ENCODE data around the gene MRM2. TPM values are rescaled to one million over a fixed set of nuclear protein-coding genes. Genes with fewer than 3 reads are reported as not detected.

The MRM2 gene
- total RNA-seq, 1 donor from 2014 or later: 12.9 TPM

GRCh38 chr7:2230226-2230625 is 11.8 kb downstream of the MRM2 start:
- DNase-seq (ENCODE audit: low spot score) (no peak), ATAC-seq (no peak)
- intact Hi-C loops (cut with DNase I): no loop called here

- DNase-seq (ENCODE audit: low spot score) (no peak), ATAC-seq (no peak)
- intact Hi-C loops (cut with DNase I): no loop called here
Measured at GRCh38 chr7:2229467-2229866, 12.5 kb downstream of the MRM2 start.

GRCh38 chr7:2228921-2229320 is 13.1 kb downstream of the MRM2 start:
- ATAC-seq (no peak), DNase-seq (ENCODE audit: low spot score) (no peak)
- intact Hi-C loops (cut with DNase I): no loop called here

- DNase-seq (ENCODE audit: low spot score): no peak
- intact Hi-C loops (cut with DNase I): no loop called here
- no peak for ATAC-seq
Measured at GRCh38 chr7:2227699-2228098, 14.3 kb downstream of the MRM2 start.

GRCh38 chr7:2225830-2226229 is 16.2 kb downstream of the MRM2 start:
- DNase-seq (ENCODE audit: low spot score): no peak
- no peak for ATAC-seq
- intact Hi-C loops (cut with DNase I): no loop called here

GRCh38 chr7:2225336-2225735 is 16.7 kb downstream of the MRM2 start:
- intact Hi-C loops (cut with DNase I): no loop called here
- no peak for ATAC-seq
- DNase-seq (ENCODE audit: low spot score): no peak

- no peak for DNase-seq (ENCODE audit: low spot score)
- intact Hi-C loops (cut with DNase I): no loop called here
- ATAC-seq: no peak
Measured at GRCh38 chr7:2224934-2225333, 17.1 kb downstream of the MRM2 start.

- DNase-seq (ENCODE audit: low spot score): no peak
- intact Hi-C loops (cut with DNase I): no loop called here
Measured at GRCh38 chr7:2224491-2224928, 17.5 kb downstream of the MRM2 start.

GRCh38 chr7:2223321-2223720 is 18.7 kb downstream of the MRM2 start:
- DNase-seq (ENCODE audit: low spot score) (no peak), ATAC-seq (no peak)
- intact Hi-C loops (cut with DNase I): no loop called here

More at GRCh38 chr7:2224491-2224928, 17.5 kb downstream of the MRM2 start:
- ATAC-seq: peak; percentile 69

- DNase-seq (ENCODE audit: low spot score): no peak
- ATAC-seq: no peak
- intact Hi-C loops (cut with DNase I): no loop called here
Measured at GRCh38 chr7:2222516-2222915, 19.5 kb downstream of the MRM2 start.

GRCh38 chr7:2220954-2221353 is 21.1 kb downstream of the MRM2 start:
- DNase-seq (ENCODE audit: low spot score) (no peak), ATAC-seq (no peak)
- intact Hi-C loops (cut with DNase I): no loop called here

- ATAC-seq: no peak
- DNase-seq (ENCODE audit: low spot score): no peak
- intact Hi-C loops (cut with DNase I): no loop called here
Measured at GRCh38 chr7:2220506-2220905, 21.5 kb downstream of the MRM2 start.

GRCh38 chr7:2220030-2220429 is 22.0 kb downstream of the MRM2 start:
- DNase-seq (ENCODE audit: low spot score) (no peak), ATAC-seq (no peak)
- intact Hi-C loops (cut with DNase I): no loop called here

- ATAC-seq: no peak
- intact Hi-C loops (cut with DNase I): no loop called here
- no peak for DNase-seq (ENCODE audit: low spot score)
Measured at GRCh38 chr7:2219606-2220005, 22.4 kb downstream of the MRM2 start.

GRCh38 chr7:2219136-2219535 is 22.9 kb downstream of the MRM2 start:
- DNase-seq (ENCODE audit: low spot score) (no peak), ATAC-seq (no peak)
- intact Hi-C loops (cut with DNase I): no loop called here

- ATAC-seq: no peak
- intact Hi-C loops (cut with DNase I): no loop called here
Measured at GRCh38 chr7:2218444-2218785, 23.6 kb downstream of the MRM2 start.

GRCh38 chr7:2217716-2218443 is 24.1 kb downstream of the MRM2 start:
- ATAC-seq: no peak

More at GRCh38 chr7:2218444-2218785, 23.6 kb downstream of the MRM2 start:
- no peak for DNase-seq (ENCODE audit: low spot score)

GRCh38 chr7:2217206-2217605 is 24.8 kb downstream of the MRM2 start:
- intact Hi-C loops (cut with DNase I): no loop called here
- no peak for ATAC-seq
- no peak for DNase-seq (ENCODE audit: low spot score)

More at GRCh38 chr7:2217716-2218443, 24.1 kb downstream of the MRM2 start:
- intact Hi-C loops (cut with DNase I): no loop called here
- DNase-seq (ENCODE audit: low spot score): no peak

- ATAC-seq (no peak), DNase-seq (ENCODE audit: low spot score) (no peak)
- intact Hi-C loops (cut with DNase I): no loop called here
Measured at GRCh38 chr7:2215851-2216250, 26.2 kb downstream of the MRM2 start.

- intact Hi-C loops (cut with DNase I): loop anchor here (5.0 kb wide), 1 partner anchor 632 kb away; no protein-coding TSS in a partner anchor
- DNase-seq (ENCODE audit: low spot score) (no peak), ATAC-seq (no peak)
Measured at GRCh38 chr7:2214636-2215035, 27.4 kb downstream of the MRM2 start.

- intact Hi-C loops (cut with DNase I): loop anchor here (5.0 kb wide), 1 partner anchor 631 kb away; no protein-coding TSS in a partner anchor
- ATAC-seq (no peak), DNase-seq (ENCODE audit: low spot score) (no peak)
Measured at GRCh38 chr7:2213551-2214215, 28.3 kb downstream of the MRM2 start.
